ENCODE results near the gene TGFBR1.
A peak's percentile ranks its signal among the peaks of the same experiment; 100 is the strongest.

The TGFBR1 gene

GRCh38 chr9:99104459-99105151 is at the start of gene TGFBR1:
Gene TGFBR1, plus strand, starts transcription at chr9:99105113. Its CDS starts 93 bp downstream, at chr9:99105206.
- DNase-seq: peak; percentile 64

GRCh38 chr9:99055384-99055783 is 49.5 kb upstream of the TGFBR1 start:
- DNase-seq: no peak

- DNase-seq: no peak
Measured at GRCh38 chr9:99056186-99056585, 48.7 kb upstream of the TGFBR1 start.

DNA sequence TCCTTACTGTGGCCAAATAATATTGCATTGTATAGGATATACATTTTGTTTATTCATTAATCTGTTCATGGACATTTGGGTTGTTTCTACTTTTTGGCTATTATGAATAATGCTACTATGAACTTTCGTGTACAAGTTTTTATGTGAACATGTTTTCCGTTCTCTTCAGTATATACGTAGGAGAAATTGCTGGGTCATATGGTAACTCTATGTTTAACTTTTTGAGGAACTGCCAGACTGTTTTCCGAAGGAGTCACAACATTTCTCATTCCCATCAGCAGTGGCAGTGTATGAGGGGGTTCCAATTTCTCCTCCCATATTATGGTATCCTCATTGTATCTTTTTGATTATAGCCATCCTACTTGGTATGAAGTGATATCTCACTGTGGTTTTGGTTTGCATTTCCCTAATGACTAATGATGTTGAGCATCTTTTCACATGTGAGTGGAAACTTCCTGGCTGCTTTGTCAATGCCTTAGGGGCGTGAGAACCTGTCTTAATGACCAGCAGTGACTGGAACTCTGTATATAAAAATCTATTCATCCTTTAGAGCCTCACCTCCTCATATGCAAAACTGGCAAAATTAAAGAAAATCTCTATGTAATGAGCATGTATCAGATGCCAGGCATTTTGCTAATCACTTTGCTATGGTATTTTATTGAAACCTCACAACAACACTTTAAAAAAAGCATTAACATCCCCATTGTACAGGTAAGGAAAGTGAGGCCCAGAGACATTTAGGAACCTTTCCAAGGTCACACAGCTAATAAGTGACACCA is 47.8 kb upstream of the TGFBR1 start:
- no peak for DNase-seq

DNA sequence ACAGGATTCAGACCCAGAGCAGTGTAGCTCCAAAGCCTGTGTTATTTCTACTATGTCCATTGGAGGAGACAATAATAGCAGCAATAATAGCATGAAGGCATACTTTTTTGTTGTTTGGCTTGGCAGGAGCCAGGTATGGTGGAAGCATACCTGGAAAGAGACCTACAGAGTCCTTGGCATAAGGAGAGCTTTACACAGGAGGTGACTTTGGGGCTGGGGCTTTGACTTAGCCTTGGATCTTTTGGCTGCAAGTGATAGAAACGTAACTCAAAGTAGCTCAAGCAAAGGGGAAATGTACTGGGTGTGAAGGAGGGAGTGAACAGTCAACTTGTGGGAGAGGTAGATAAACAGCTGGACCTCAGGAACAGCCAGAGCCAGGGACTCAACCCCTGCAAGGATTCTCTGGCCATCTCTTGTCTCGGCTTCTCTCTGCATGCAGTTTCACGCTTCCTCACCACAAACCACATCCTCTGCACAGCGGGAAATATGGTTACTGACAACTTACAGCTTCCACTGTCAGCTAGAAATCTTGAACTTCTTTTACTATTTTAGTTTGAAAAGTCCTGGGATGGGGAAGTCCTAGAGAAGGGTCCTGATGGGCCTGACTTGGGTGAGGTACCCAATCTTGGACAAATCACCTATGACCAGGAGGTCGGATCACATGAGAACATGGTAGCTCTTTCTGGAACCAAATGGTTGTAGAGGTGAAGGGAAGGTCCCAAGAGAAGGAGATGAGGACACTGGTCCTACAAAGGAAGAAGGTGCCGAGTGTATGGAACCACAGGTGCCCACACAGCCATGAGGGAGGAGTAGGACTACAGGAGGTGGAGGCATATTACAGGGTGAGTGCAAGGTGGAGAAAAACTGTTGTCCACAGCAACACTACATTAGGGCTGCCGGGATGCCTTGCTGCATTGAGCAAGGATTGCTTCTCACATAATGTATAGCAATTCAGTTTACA is 47.0 kb upstream of the TGFBR1 start:
- no peak for DNase-seq

DNA sequence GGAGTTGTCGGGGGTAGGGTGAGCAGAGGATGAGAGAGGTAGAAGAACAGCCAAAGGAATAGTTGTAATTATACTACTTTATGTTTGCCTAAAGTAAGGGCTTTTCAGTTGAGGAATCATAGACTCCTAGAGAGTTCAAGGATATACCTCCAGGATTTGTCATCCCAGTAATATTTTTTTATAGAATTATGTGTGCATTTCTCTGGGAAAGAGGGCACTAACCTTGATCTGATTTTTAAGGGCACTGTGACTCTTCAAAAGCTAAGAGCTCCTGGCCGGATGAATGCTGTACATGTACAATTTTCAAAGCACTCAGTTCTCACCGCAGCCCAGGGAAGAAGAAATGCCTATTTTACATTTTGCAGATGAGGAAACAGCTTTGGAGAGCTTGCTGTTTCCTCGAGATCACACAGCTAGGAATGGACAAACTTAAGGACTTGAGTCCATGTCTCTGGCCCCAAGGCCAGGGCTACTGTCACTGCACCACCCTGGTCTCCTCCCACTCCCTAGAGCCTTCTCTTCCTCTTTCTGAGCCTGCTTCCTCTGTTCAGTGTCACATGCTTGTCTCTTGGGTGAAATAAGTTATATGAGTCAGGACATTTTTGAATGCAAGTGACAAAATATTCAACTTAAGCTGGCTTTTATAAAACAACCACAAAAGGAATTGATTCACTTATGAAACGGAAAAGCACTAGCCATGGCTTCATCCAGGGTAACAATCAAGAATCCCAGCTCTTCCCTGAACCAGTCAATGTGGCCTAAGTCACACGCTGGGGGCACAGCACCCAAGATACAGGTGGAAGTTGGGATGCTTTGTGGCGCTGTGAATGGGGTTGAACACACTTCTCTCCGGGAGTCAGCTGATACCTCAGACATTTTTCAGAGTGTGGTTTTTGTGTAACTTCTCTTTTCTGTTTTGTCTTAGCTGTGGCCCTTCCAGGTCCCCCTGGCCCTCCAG is 45.7 kb upstream of the TGFBR1 start:
- no peak for DNase-seq

DNA sequence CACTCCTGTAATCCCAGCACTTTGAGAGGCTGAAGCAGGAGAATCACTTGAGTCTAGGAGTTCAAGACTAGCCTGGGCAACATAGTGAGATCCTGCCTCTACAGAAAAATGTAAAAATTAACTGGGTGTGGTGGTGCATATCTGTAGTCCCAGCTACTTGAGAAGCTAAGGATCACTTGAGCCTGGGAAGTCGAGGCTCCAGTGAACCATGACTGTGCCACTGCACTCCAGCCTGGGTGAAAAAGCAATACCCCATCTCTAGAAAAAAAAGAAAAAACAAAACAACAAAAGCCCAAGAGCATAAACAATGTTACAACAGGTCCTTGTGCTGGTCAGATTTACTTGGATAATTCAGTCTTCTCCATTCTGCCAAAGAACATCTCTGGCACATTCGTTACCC is 44.3 kb upstream of the TGFBR1 start:
- no peak for DNase-seq

- DNase-seq: no peak
Measured at GRCh38 chr9:99062549-99062948, 42.4 kb upstream of the TGFBR1 start.

DNA sequence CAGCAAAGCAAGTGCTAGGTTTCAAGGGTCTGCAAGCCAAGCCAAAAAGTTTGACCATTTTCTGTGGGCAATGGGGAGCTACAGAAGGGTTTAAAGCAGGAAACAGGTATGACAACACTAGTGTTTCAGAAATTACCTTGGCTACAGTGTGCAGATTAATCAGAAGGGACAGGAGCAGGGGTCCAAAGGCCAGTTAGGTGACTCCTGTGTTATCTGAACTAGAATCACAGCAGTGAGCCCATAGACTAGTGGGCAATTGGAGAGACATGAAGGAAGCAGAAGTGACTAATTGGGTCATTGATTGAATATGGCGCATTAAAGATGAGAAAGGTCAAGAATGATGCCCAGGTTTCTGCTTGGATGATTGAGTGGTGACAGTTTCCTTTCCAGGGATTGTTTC is 41.4 kb upstream of the TGFBR1 start:
- DNase-seq: no peak

- DNase-seq: no peak
Measured at GRCh38 chr9:99066571-99066970, 38.3 kb upstream of the TGFBR1 start.

- DNase-seq: no peak
Measured at GRCh38 chr9:99069075-99069474, 35.8 kb upstream of the TGFBR1 start.

DNA sequence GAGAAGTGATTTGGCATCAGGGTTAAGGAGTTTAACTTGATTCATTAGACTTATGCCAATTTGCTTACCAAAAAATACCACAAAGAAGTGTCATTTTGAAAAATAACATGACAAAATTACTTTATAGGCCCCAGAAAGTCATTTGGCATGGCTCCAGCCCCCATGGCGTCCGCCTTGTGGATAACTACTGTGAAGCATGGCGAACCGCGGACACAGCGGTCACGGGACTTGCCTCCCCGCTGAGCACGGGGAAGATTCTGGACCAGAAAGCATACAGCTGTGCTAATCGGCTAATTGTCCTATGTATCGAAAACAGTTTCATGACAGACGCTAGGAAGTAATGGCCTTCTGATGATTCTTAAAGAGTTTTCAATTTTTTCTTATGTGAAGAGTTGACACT is 35.4 kb upstream of the TGFBR1 start:
- DNase-seq: no peak

GRCh38 chr9:99070681-99071080 is 34.2 kb upstream of the TGFBR1 start:
- DNase-seq: no peak

DNA sequence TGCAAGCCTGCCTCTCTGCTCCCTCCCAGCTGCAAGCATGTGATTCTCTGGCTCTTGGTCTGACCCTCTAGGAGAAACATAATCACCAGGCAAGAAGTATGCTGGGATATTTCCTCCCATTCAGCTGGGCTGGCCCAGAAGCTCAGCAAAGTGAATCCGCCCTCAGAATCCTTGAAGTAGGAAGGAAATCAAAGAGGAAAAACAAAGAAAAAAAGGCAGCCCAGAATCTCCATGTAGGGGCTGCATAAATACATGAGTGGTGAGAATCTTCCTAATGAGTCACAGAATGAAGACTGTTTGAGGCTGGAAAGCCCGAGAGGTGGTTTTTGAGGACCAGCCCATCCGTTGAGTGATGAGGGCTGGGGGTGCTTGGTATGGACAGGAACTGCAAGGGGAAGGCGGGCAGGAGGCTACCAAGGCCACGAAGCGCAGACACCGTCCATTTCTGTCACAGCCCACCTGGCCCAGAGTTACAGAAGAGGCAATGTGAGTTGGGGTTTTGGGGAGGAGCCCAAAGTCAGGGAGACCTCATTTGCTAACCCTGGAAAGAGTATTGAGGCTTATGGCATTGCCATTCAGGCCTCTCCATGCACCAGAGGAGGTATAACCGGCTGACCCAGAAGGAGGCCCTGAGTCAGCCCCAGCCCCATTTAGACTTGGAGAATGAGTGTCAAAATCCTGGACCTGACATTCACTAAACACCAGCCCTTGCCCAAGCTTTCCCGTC is 33.4 kb upstream of the TGFBR1 start:
- no peak for DNase-seq

- DNase-seq: no peak
Measured at GRCh38 chr9:99072040-99072394, 32.9 kb upstream of the TGFBR1 start.

DNA sequence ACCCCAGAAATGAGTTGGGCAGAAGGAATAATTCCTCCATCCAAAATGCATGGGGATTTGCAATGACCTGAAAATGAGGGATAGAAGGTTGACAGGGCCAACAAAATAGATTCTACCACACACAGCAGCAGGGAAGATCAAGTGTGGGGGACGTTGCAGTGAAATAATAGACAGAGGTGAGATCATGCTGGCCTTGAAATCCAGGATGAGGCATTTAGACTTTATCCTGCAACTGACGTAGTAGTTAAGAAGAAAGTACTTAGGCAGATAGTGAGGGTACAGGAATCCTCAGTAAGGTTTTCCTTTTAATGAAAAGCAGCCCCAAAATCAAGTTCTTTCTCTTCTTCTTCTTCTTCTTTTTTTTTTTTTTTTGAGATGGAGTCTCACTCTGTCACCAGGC is 31.6 kb upstream of the TGFBR1 start:
- no peak for DNase-seq

GRCh38 chr9:99073985-99074901 is 30.7 kb upstream of the TGFBR1 start:
- DNase-seq: no peak

DNA sequence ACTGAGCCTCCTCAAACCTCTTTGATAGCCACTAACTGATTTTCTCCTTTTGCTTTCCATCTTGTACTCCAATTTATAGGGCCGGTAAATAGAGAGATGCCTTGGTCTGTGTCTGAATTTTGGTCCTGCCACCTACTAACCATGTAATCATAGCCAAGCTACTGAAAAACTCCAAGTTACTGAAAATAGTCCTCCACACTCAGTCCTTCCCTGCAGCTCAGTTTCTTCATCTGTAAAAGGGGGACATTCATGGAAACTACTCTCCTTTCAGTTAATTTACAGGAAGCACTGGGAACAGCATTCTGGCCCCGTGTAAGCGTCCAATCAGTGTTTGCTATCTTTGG is 30.0 kb upstream of the TGFBR1 start:
- DNase-seq: no peak

- DNase-seq: no peak
Measured at GRCh38 chr9:99075246-99075912, 29.5 kb upstream of the TGFBR1 start.

DNA sequence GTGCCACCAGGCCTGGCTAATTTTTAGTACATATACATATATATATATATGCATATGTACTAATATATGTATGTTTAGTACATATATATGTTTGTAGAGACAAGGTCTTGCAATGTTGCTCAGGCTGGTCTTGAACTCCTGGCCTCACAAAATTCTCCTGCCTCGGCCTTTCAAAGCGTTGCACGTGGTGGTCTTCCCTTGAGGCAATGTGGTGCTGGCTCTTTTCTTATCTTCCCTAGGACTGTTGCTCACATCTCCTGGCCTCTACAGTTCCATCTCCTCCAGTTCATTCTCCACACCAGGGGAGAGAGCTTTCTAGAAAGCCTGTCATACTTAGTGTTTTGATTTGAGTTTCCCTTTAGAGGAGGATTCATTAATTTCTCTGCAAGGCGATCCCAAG is 28.9 kb upstream of the TGFBR1 start:
- no peak for DNase-seq
